HCT116 (cell line): Measurements from ENCODE around the gene SLC17A5. TPM values are rescaled to one million over a fixed set of nuclear protein-coding genes. Genes with fewer than 3 reads are reported as not detected.

Source experiments
- ATAC-seq: fragments of 200-7000 bp; cut with Tn5 transposase; 2 replicates; pipeline ENCODE4 v1.9.1; 2020; ENCODE audit warnings: mild to moderate bottlenecking, moderate library complexity
- BruUV-seq: library from RNA; stranded (reverse); fragments of 400-500 nt; replicated peaks from 2 replicates; lab custom pipeline; 2021; lab: Mats Ljungman, UMichigan
- CTCF ChIA-PET: fragments of 300-600 bp; sonication (Branson Sonifier 250); formaldehyde crosslinking; loops from one replicate; lab custom pipeline; 2021; ENCODE audit warnings: antibody characterized with exemption; lab: Charles Lee
- POLR2A ChIA-PET: fragments of 300-600, 350-600 bp; sonication (Branson Sonifier 250); formaldehyde crosslinking; loops from one replicate; lab custom pipeline; 2021; ENCODE audit warnings: antibody characterized with exemption; lab: Charles Lee
- RAD21 ChIA-PET, 2 experiments: fragments of 300-600 bp; sonication (Branson Sonifier 250); formaldehyde crosslinking; loops; one replicate each; lab custom pipeline; 2023; ENCODE audit warnings: low total read pairs in 2 of 2; ENCODE audit not compliant: uncharacterized antibody in 2 of 2, unreplicated experiment in 2 of 2, low non-redundant PET in 1 of 2; lab: Charles Lee
- DNase-seq: peaks from one replicate; pipeline ENCODE4 v3.0.0-alpha.2; 2010; ENCODE audit warnings: low read depth, low spot score
- H2AFZ ChIP-seq: fragments of 200-600 bp; shearing (Covaris generic), sonication (generic); 2 replicates; pipeline ENCODE4 v1.6.1; 2017; ENCODE audit warnings: low read depth, mixed run types, mixed read lengths, antibody characterized with exemption, low read length; ENCODE audit not compliant: poor library complexity, severe bottlenecking
- H3K27ac ChIP-seq: 2 replicates; pipeline ENCODE4 v1.5.1; 2012; ENCODE audit warnings: low read depth, low read length
- H3K27me3 ChIP-seq: fragments of 200-600 bp; sonication (generic); 2 replicates; pipeline ENCODE4 v1.6.1; 2016; ENCODE audit warnings: mixed run types, low read length, mixed read lengths; ENCODE audit not compliant: insufficient read depth
- H3K36me3 ChIP-seq, 2 experiments: fragments of 200-500 bp in 1 of 2; fragments of 200-600 bp in 1 of 2; sonication (Bioruptor generic) in 1 of 2; sonication (generic) in 1 of 2; 2 replicates each; pipeline versions ENCODE4 v1.5.1 to v1.6.1; 2014 to 2016; ENCODE audit warnings: low read length in 2 of 2, inconsistent platforms in 1 of 2, mixed read lengths in 1 of 2, mixed run types in 1 of 2; ENCODE audit not compliant: insufficient read depth in 2 of 2, control insufficient read depth in 1 of 2
- H3K4me1 ChIP-seq, 2 experiments: fragments of 200-600 bp in 1 of 2; sonication (generic) in 1 of 2; 2 replicates each; pipeline versions ENCODE4 v1.5.1 to v1.6.1; 2012 to 2017; ENCODE audit warnings: low read length in 2 of 2, inconsistent platforms in 1 of 2, mild to moderate bottlenecking in 1 of 2, mixed read lengths in 1 of 2, mixed run types in 1 of 2, moderate library complexity in 1 of 2; ENCODE audit not compliant: insufficient read depth in 2 of 2, control insufficient read depth in 1 of 2
- H3K4me2 ChIP-seq: fragments of 200-600 bp; sonication (generic); 2 replicates; pipeline ENCODE4 v1.6.1; 2017; ENCODE audit warnings: mixed run types, low read length, mixed read lengths
- H3K4me3 ChIP-seq, 2 experiments: fragments of 200-600 bp in 1 of 2; sonication (generic) in 1 of 2; replicated peaks in 1 of 2; 2 replicates each; pipeline ENCODE4 v1.5.1; 2011 to 2016; ENCODE audit warnings: low read length in 2 of 2, control low read depth in 1 of 2, low read depth in 1 of 2, mild to moderate bottlenecking in 1 of 2, mixed read lengths in 1 of 2, mixed run types in 1 of 2
- H3K79me2 ChIP-seq: fragments of 200-600 bp; sonication (generic); 2 replicates; pipeline ENCODE4 v1.6.1; 2017; ENCODE audit warnings: mild to moderate bottlenecking, mixed run types, low read length, moderate library complexity, mixed read lengths; ENCODE audit not compliant: insufficient read depth
- H3K9ac ChIP-seq: fragments of 200-600 bp; sonication (generic); 2 replicates; pipeline ENCODE4 v1.6.1; 2016; ENCODE audit warnings: low read length, mixed read lengths
- H3K9me2 ChIP-seq: fragments of 200-600 bp; sonication (generic), shearing (Covaris generic); 2 replicates; pipeline ENCODE4 v1.6.1; 2017; ENCODE audit warnings: mixed run types, mild to moderate bottlenecking, moderate library complexity; ENCODE audit not compliant: insufficient read depth
- H3K9me3 ChIP-seq, 2 experiments: fragments of 200-500 bp in 1 of 2; fragments of 200-600 bp in 1 of 2; sonication (Bioruptor generic) in 1 of 2; sonication (generic) in 1 of 2; 2 replicates each; pipeline ENCODE4 v1.6.1; 2014 to 2017; ENCODE audit warnings: low read length in 2 of 2, mixed read lengths in 2 of 2, inconsistent platforms in 1 of 2, low read depth in 1 of 2, mild to moderate bottlenecking in 1 of 2, mixed run types in 1 of 2, moderate library complexity in 1 of 2; ENCODE audit not compliant: control insufficient read depth in 1 of 2, insufficient read depth in 1 of 2
- H4K20me1 ChIP-seq: fragments of 200-600 bp; sonication (generic), shearing (Covaris generic); 2 replicates; pipeline ENCODE4 v1.6.1; 2017; ENCODE audit warnings: mixed run types, mild to moderate bottlenecking, moderate library complexity; ENCODE audit not compliant: insufficient read depth
- CEBPB ChIP-seq: IDR thresholded peaks from 2 replicates; pipeline ENCODE4 v1.6.1; 2012; ENCODE audit warnings: low read depth
- EGR1 ChIP-seq: IDR thresholded peaks from 2 replicates; pipeline ENCODE4 v1.6.1; 2012; ENCODE audit warnings: low read depth
- ELF1 ChIP-seq: IDR thresholded peaks from 2 replicates; pipeline ENCODE4 v1.6.1; 2012; ENCODE audit warnings: low read depth, borderline replicate concordance
- EZH2 ChIP-seq: fragments of 200-600 bp; sonication (generic); IDR thresholded peaks from 2 replicates; pipeline ENCODE4 v1.6.1; 2017; ENCODE audit warnings: antibody characterized with exemption, mixed run types
- EZH2phosphoT487 ChIP-seq: fragments of 200-600 bp; IDR thresholded peaks from 2 replicates; pipeline ENCODE4 v1.6.1; 2018; ENCODE audit warnings: antibody characterized with exemption, borderline replicate concordance
- FOSL1 ChIP-seq: IDR thresholded peaks from 2 replicates; pipeline ENCODE4 v1.6.1; 2012; ENCODE audit warnings: low read depth
- RAD21 ChIP-seq: IDR thresholded peaks from 2 replicates; pipeline ENCODE4 v1.6.1; 2012; ENCODE audit warnings: low read depth, mild to moderate bottlenecking
- SP1 ChIP-seq: IDR thresholded peaks from 2 replicates; pipeline ENCODE4 v1.6.1; 2012; ENCODE audit warnings: low read depth
- TCF7L2 ChIP-seq: IDR thresholded peaks from 2 replicates; pipeline ENCODE4 v1.7.0; 2011; ENCODE audit warnings: borderline replicate concordance, inconsistent platforms; ENCODE audit not compliant: insufficient read depth, insufficient read length; ENCODE audit errors: extremely low read depth
- YY1 ChIP-seq: IDR thresholded peaks from 2 replicates; pipeline ENCODE4 v1.6.1; 2011; ENCODE audit warnings: low read length, low read depth, moderate library complexity, mild to moderate bottlenecking; ENCODE audit not compliant: insufficient replicate concordance; ENCODE audit errors: extremely low read depth
- ZFX ChIP-seq: fragments of 450-650 bp; IDR thresholded peaks from 2 replicates; pipeline ENCODE4 v1.6.1; 2017
- intact Hi-C: fragments of 100-400 bp; cut with micrococcal nuclease; formaldehyde crosslinking; loops from 2 replicates; pipeline ENCODE4 v1.10.0; 2022
- total RNA-seq: library from RNA; stranded (reverse); gene quantifications from one replicate; pipeline ENCODE4 v1.2.1, GENCODE V29; 2021; ENCODE audit not compliant: unreplicated experiment
- TF ChIP-seq, protein P1 (sequence below): IDR thresholded peaks from 2 replicates; pipeline ENCODE4 v1.6.1; 2012
- TF ChIP-seq, protein P2 (sequence below): IDR thresholded peaks from 2 replicates; pipeline ENCODE4 v1.6.1; 2012; ENCODE audit warnings: low read depth

Gene SLC17A5
- total RNA-seq, 1 experiment from 2014 or later: 17.0 TPM

DNA sequence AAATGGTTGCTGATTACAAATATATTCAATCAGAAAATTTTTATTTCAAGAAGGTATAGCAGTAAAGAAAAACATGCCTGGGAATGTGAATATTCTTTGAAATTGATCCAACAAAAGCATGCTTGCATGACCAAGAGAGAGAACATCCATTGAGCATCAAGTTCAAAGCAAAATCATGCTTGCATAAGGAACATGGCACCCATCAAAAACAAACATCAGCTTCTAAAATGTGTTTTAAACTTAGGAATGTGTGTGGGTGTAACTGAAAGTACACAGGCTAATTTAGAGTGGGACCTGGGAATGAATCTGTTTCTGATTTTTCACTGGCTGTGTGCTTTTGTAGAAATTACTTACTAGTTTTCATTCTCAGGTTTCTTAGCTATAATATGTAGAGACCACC is 5.6 kb downstream of the SLC17A5 start (continued):
- TF ChIP-seq EZH2: no peak

DNA sequence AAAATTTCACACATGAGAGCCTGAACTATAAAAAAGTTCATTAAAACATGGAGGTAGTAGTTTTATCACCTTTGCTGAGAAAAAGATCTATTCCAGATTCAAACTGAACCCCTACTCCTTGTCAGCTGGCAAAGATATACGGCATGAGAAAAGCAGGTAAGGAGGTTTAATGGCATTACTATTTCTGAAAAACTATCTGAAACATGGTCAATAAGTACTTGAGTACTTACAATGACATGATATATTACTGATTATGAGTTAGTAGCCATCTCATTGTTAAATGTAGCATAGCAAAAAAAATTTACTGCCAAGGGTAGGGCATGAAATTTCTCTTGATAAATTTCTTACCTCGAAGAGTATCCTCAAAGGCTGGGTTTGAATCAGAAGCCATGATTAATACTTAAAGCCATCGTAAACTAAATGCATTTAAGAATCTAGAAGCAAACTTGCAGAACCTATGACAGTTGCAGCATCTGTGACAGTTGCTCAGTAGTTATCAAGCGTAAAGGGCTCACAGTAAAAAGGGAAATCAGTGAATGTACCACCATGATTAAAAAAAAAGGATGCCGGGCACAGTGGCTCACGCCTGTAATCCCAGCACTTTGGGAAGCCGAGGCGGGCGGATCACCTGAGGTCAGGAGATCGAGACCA is 8.7 kb downstream of the SLC17A5 start:
- Histone ChIP-seq H3K4me1 (peaks cover 29 to 32% of the 10 kb centered on the region in 2 experiments), H3K9me2 (no peaks in the 10 kb centered on the region), H3K4me2 (peak overlapping the region; percentile 72), H3K36me3 (no peaks in the 10 kb centered on the region), H3K9ac (peak overlapping the region; percentile 44), H2AFZ (no peak overlapping the region), H3K9me3 (no peaks in the 10 kb centered on the region), H3K27ac (no peak overlapping the region), H4K20me1 (no peaks in the 10 kb centered on the region), H3K4me3 (peak overlapping the region; percentile 38 to 53), H3K79me2 (no peaks in the 10 kb centered on the region), H3K27me3 (no peaks in the 10 kb centered on the region)
- no peak for TF ChIP-seq YY1
- no peak for TF ChIP-seq TCF7L2
- TF ChIP-seq EZH2phosphoT487: no peak
- no peak for TF ChIP-seq FOSL1
- no peak for TF ChIP-seq SP1
- TF ChIP-seq EGR1: no peak
- no TSS peak for BruUV-seq
- ChIA-PET CTCF (interaction anchor here (0.7 kb wide), 1 partner anchor 336 kb away, joined by 3 read pairs; no protein-coding TSS in a partner anchor), POLR2A (no interaction called here), RAD21 (no interaction called here)
- DNase-seq (no peak), ATAC-seq (no peak)
- intact Hi-C loops: no loop called here

DNA sequence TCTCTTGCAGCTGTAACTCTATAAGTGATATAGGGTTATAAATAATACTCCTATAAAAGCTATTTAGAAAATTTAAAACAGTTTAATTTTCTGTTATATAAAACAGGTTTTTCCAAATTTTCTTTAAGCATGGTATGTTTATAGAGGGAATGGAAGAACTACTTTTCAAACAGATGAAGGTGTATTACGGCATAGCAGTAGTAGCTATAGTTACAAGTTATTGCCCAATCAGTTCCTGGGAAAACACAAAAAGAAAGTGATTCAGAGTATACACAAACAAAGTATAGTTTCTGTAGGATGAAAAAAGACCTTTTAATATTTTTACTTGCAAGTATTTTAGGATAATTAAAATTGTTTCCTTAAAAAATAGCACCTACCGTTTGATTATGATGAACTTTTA is 9.8 kb downstream of the SLC17A5 start:
- no peak overlapping the region for H3K4me3 ChIP-seq
- no peak overlapping the region for H3K27ac ChIP-seq
- DNase-seq (no peak), ATAC-seq (no peak)
- H4K20me1 ChIP-seq: no peaks in the 10 kb centered on the region
- no peak overlapping the region for H3K4me2 ChIP-seq
- ChIA-PET CTCF (no interaction called here), RAD21 (no interaction called here), POLR2A (no interaction called here)
- H3K79me2 ChIP-seq: no peaks in the 10 kb centered on the region
- H3K9me2 ChIP-seq: no peaks in the 10 kb centered on the region
- H3K36me3 ChIP-seq: no peaks in the 10 kb centered on the region
- no peaks in the 10 kb centered on the region for H3K27me3 ChIP-seq
- H3K9me3 ChIP-seq: no peaks in the 10 kb centered on the region
- no peak overlapping the region for H3K9ac ChIP-seq
- BruUV-seq: no TSS peak
- H2AFZ ChIP-seq: no peak overlapping the region
- H3K4me1 ChIP-seq: peaks cover 22 to 26% of the 10 kb centered on the region in 2 experiments
- intact Hi-C loops: no loop called here
- TF ChIP-seq FOSL1 (no peak), TCF7L2 (no peak), RAD21 (no peak), ELF1 (no peak), CEBPB (no peak), ZFX (no peak)
- TF ChIP-seq, protein P1, sequence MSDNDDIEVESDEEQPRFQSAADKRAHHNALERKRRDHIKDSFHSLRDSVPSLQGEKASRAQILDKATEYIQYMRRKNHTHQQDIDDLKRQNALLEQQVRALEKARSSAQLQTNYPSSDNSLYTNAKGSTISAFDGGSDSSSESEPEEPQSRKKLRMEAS: no peak
- TF ChIP-seq, protein P2, sequence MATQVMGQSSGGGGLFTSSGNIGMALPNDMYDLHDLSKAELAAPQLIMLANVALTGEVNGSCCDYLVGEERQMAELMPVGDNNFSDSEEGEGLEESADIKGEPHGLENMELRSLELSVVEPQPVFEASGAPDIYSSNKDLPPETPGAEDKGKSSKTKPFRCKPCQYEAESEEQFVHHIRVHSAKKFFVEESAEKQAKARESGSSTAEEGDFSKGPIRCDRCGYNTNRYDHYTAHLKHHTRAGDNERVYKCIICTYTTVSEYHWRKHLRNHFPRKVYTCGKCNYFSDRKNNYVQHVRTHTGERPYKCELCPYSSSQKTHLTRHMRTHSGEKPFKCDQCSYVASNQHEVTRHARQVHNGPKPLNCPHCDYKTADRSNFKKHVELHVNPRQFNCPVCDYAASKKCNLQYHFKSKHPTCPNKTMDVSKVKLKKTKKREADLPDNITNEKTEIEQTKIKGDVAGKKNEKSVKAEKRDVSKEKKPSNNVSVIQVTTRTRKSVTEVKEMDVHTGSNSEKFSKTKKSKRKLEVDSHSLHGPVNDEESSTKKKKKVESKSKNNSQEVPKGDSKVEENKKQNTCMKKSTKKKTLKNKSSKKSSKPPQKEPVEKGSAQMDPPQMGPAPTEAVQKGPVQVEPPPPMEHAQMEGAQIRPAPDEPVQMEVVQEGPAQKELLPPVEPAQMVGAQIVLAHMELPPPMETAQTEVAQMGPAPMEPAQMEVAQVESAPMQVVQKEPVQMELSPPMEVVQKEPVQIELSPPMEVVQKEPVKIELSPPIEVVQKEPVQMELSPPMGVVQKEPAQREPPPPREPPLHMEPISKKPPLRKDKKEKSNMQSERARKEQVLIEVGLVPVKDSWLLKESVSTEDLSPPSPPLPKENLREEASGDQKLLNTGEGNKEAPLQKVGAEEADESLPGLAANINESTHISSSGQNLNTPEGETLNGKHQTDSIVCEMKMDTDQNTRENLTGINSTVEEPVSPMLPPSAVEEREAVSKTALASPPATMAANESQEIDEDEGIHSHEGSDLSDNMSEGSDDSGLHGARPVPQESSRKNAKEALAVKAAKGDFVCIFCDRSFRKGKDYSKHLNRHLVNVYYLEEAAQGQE: no peak
